Measurements from ENCODE around the gene ZNF592.
A peak's percentile ranks its signal among the peaks of the same experiment; 100 is the strongest.
"Not testable (repeated sequence)": the region's sequence is repeated elsewhere in the genome, so short reads cannot be mapped to it uniquely, and the experiment has no call there.

ZNF592 gene

GRCh38 chr15:84752195-84752594, 3.8 kb downstream of the ZNF592 start:
- peaks cover 5% of the 10 kb centered on the region; the same call in 1 of the 2 replicates for H3K36me3 ChIP-seq (ENCODE audit: insufficient read depth, low read length)
- H3K4me3 ChIP-seq = no peak overlapping the region
- no peak overlapping the region; the same call in 1 of the 2 replicates for H3K27ac ChIP-seq
- no peaks in the 10 kb centered on the region for H3K9me3 ChIP-seq (ENCODE audit: low read depth, low read length)
- no peak for DNase-seq (ENCODE audit: low read depth, low spot score)
- H3K9ac ChIP-seq (ENCODE audit: insufficient read length) = no peak overlapping the region
- TF ChIP-seq EZH2 (IDR thresholded peaks at IDR 0.05) (no peak), FOXP2 (optimal IDR thresholded peaks at IDR 0.05; ENCODE audit: control extremely low read depth, extremely low read length, insufficient read depth) (no peak), POLR2AphosphoS5 (IDR thresholded peaks at IDR 0.05; ENCODE audit: borderline replicate concordance, low read depth, low read length) (no peak)

DNA sequence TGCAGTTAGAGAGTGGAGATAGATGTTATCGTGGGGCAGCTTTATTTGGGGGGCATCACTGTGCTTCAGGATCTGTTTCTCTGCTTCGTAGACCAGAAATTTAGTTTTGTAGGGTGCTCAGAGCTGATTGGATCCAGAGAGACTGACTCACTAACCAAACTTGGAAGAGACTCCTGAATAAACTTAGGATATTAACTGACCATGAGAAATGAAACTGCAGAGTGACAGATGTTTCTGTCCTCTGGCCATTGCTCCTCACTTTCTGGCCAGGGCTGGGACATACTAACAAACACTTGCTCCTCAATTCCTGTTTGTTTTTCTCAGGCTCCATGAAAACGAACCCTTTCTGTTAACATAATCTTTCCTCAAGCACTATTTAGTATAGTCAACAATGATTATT, 4.3 kb downstream of the ZNF592 start:
- Histone ChIP-seq H3K9ac (ENCODE audit: insufficient read length) (no peak overlapping the region), H3K27ac (no peak overlapping the region), H3K4me3 (no peak overlapping the region)

DNA sequence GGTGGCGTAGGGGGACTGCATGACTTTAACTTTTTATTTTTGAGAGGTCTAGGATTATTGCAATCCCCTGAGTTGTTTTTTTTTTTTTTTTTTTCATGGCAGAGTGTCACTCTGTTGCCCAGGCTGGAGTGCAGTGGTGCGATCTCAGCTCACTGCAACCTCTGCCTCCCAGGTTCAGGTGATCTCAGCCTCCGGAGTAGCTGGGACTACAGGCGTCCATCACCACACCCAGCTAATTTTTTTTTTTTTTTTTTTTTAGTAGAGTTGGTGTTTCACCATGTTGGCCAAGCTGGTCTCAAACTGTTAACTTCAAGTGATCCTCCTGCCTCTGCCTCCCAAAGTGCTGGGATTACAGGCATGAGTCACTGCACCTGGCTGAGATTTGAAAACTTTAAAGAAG, 6.5 kb downstream of the ZNF592 start:
- not testable (repeated sequence) for DNase-seq (ENCODE audit: low read depth, low spot score); H3K4me3 ChIP-seq; H3K27ac ChIP-seq; H3K9me3 ChIP-seq (ENCODE audit: low read depth, low read length); H3K36me3 ChIP-seq (ENCODE audit: insufficient read depth, low read length); H3K9ac ChIP-seq (ENCODE audit: insufficient read length)

More for the DNA sequence above, 4.3 kb downstream of the ZNF592 start:
- peaks cover 5% of the 10 kb centered on the region; the same call in 1 of the 2 replicates for H3K36me3 ChIP-seq (ENCODE audit: insufficient read depth, low read length)
- TF ChIP-seq POLR2AphosphoS5 (IDR thresholded peaks at IDR 0.05; ENCODE audit: borderline replicate concordance, low read depth, low read length) (no peak), FOXP2 (optimal IDR thresholded peaks at IDR 0.05; ENCODE audit: control extremely low read depth, extremely low read length, insufficient read depth) (no peak), EZH2 (IDR thresholded peaks at IDR 0.05) (no peak)
- DNase-seq (ENCODE audit: low read depth, low spot score) = no peak
- H3K9me3 ChIP-seq (ENCODE audit: low read depth, low read length) = no peaks in the 10 kb centered on the region

GRCh38 chr15:84755736-84756527, 7.5 kb downstream of the ZNF592 start:
- H3K9me3 ChIP-seq (ENCODE audit: low read depth, low read length) = no peaks in the 10 kb centered on the region
- no peak overlapping the region for H3K4me3 ChIP-seq
- no peak overlapping the region for H3K27ac ChIP-seq
- no peak for DNase-seq (ENCODE audit: low read depth, low spot score)
- TF ChIP-seq FOXP2 (optimal IDR thresholded peaks at IDR 0.05; ENCODE audit: control extremely low read depth, extremely low read length, insufficient read depth) (no peak), POLR2AphosphoS5 (IDR thresholded peaks at IDR 0.05; ENCODE audit: borderline replicate concordance, low read depth, low read length) (no peak), EZH2 (IDR thresholded peaks at IDR 0.05) (no peak)
- H3K9ac ChIP-seq (ENCODE audit: insufficient read length) = no peak overlapping the region
- peaks cover 5% of the 10 kb centered on the region; the same call in 1 of the 2 replicates for H3K36me3 ChIP-seq (ENCODE audit: insufficient read depth, low read length)

GRCh38 chr15:84759018-84759417, 10.6 kb downstream of the ZNF592 start:
- no peak for DNase-seq (ENCODE audit: low read depth, low spot score)
- Histone ChIP-seq H3K36me3 (ENCODE audit: insufficient read depth, low read length) (peaks cover under 1% of the 10 kb centered on the region; the same call in 1 of the 2 replicates), H3K9ac (ENCODE audit: insufficient read length) (no peak overlapping the region), H3K27ac (0 out of 2 replicates have a peak overlapping the region, but pooled peaks have one; percentile 13), H3K9me3 (ENCODE audit: low read depth, low read length) (no peaks in the 10 kb centered on the region), H3K4me3 (no peak overlapping the region)
- TF ChIP-seq FOXP2 (optimal IDR thresholded peaks at IDR 0.05; ENCODE audit: control extremely low read depth, extremely low read length, insufficient read depth) (no peak), EZH2 (IDR thresholded peaks at IDR 0.05) (no peak), POLR2AphosphoS5 (IDR thresholded peaks at IDR 0.05; ENCODE audit: borderline replicate concordance, low read depth, low read length) (no peak)

DNA sequence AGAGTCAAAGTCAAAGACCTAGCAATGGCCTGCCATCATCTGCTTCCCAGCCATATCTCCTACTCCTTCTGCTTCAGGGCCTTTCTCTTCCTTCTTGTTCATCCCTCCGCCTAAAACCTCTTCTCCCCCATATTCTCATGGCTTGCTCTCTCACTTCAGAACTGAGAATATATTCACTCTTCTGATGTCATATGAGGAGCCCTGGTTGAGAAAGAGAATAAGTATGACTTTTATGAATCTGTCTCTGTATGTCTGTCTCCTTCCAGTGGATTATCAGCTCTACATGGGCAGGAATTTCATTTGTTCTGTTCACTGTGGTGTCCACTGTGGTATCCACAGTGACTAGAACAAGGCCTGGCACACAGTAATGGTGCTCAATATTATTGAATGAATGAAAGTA, 11.8 kb downstream of the ZNF592 start:
- no peak overlapping the region for H3K9ac ChIP-seq (ENCODE audit: insufficient read length)
- H3K27ac ChIP-seq = no peak overlapping the region
- peaks cover 3% of the 10 kb centered on the region; the same call in 1 of the 2 replicates for H3K36me3 ChIP-seq (ENCODE audit: insufficient read depth, low read length)
- TF ChIP-seq EZH2 (IDR thresholded peaks at IDR 0.05) (no peak), FOXP2 (optimal IDR thresholded peaks at IDR 0.05; ENCODE audit: control extremely low read depth, extremely low read length, insufficient read depth) (no peak)
- no peaks in the 10 kb centered on the region for H3K9me3 ChIP-seq (ENCODE audit: low read depth, low read length)
- H3K4me3 ChIP-seq = no peak overlapping the region
- DNase-seq (ENCODE audit: low read depth, low spot score) = no peak

GRCh38 chr15:84761607-84762131, 13.3 kb downstream of the ZNF592 start:
- TF ChIP-seq POLR2AphosphoS5 (IDR thresholded peaks at IDR 0.05; ENCODE audit: borderline replicate concordance, low read depth, low read length) = no peak
- no peak for TF ChIP-seq FOXP2 (optimal IDR thresholded peaks at IDR 0.05; ENCODE audit: control extremely low read depth, extremely low read length, insufficient read depth)
- TF ChIP-seq EZH2 (IDR thresholded peaks at IDR 0.05) = no peak
- no peak for DNase-seq (ENCODE audit: low read depth, low spot score)
- Histone ChIP-seq H3K9me3 (ENCODE audit: low read depth, low read length) (no peaks in the 10 kb centered on the region), H3K4me3 (no peak overlapping the region), H3K27ac (no peak overlapping the region), H3K36me3 (ENCODE audit: insufficient read depth, low read length) (peaks cover 17% of the 10 kb centered on the region), H3K9ac (ENCODE audit: insufficient read length) (no peak overlapping the region)

- H3K4me3 ChIP-seq = no peak overlapping the region
- DNase-seq (ENCODE audit: low read depth, low spot score) = no peak
- TF ChIP-seq EZH2 (IDR thresholded peaks at IDR 0.05) = no peak
- no peak for TF ChIP-seq POLR2AphosphoS5 (IDR thresholded peaks at IDR 0.05; ENCODE audit: borderline replicate concordance, low read depth, low read length)
- no peak for TF ChIP-seq FOXP2 (optimal IDR thresholded peaks at IDR 0.05; ENCODE audit: control extremely low read depth, extremely low read length, insufficient read depth)
- no peaks in the 10 kb centered on the region for H3K9me3 ChIP-seq (ENCODE audit: low read depth, low read length)
- peaks cover 24% of the 10 kb centered on the region for H3K36me3 ChIP-seq (ENCODE audit: insufficient read depth, low read length)
- H3K9ac ChIP-seq (ENCODE audit: insufficient read length) = no peak overlapping the region
- no peak overlapping the region for H3K27ac ChIP-seq
Observed at GRCh38 chr15:84762840-84763572, 14.6 kb downstream of the ZNF592 start.

Measured in SK-N-MC (cell line).